Upper lobe of left lung (tissue), 4 donors: ENCODE data around the gene BPI.

Experiments
- CTCF ChIP-seq, 6 experiments: fragments of 450-650 bp in 4 of 6; fragments of 200-600 bp in 2 of 6; sonication (generic) in 2 of 6; IDR thresholded peaks; one replicate each; pipeline ENCODE4 v1.5.1; 2016 to 2019; ENCODE audit warnings: antibody characterized with exemption in 6 of 6
- POLR2AphosphoS5 ChIP-seq, 2 donors: sonication (generic); formaldehyde crosslinking; IDR thresholded peaks; one replicate each; pipeline ENCODE4 v1.5.1; 2017; ENCODE audit warnings: antibody characterized with exemption in 2 of 2

DNA sequence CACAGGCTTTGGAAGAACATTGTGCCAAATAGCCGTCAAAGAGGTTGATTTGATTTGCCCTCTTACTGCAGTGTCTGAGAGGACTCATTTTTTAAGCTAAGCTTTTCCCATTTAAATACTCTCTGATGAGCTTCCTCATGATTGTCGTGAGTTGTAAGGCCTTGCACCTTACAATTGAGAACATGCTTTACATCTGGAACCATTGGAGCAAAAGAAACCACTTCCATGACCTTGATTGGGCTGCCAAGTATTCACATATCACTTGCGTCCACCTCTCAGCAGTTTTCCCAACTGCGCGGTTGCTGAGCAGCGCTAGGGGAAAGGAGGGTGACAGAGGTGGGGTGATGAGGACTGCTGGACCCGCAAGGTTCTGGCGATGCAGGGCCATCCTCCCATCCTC lies 30.1 kb downstream of the BPI start:
- TF ChIP-seq CTCF (IDR thresholded peaks at IDR 0.05) = no peak
- no peak for TF ChIP-seq POLR2AphosphoS5 (IDR thresholded peaks at IDR 0.05)
